Skeletal muscle tissue (tissue), 4 donors: ENCODE measurements around the gene ST6GALNAC3. TPM values are rescaled to one million over a fixed set of nuclear protein-coding genes. Genes with fewer than 3 reads are reported as not detected.

Experiments used
- H3K27ac ChIP-seq: one replicate; pipeline ENCODE4 v1.7.0; 2013; ENCODE audit warnings: mild to moderate bottlenecking, low read depth, low read length, inconsistent platforms
- H3K27me3 ChIP-seq, 3 donors: one replicate each; pipeline ENCODE4 v1.7.0; 2013; ENCODE audit warnings: low read length in 3 of 3; ENCODE audit not compliant: control insufficient read depth in 3 of 3, insufficient read depth in 3 of 3
- H3K36me3 ChIP-seq, 3 donors: one replicate each; pipeline ENCODE4 v1.7.0; 2013; ENCODE audit warnings: low read length in 3 of 3; ENCODE audit not compliant: control insufficient read depth in 3 of 3, insufficient read depth in 3 of 3
- H3K4me1 ChIP-seq, 3 donors: one replicate each; pipeline ENCODE4 v1.7.0; 2013; ENCODE audit warnings: low read length in 3 of 3, mild to moderate bottlenecking in 3 of 3; ENCODE audit not compliant: control insufficient read depth in 3 of 3, insufficient read depth in 3 of 3
- H3K4me3 ChIP-seq, 3 donors: one replicate each; pipeline ENCODE4 v1.7.0; 2013; ENCODE audit warnings: low read length in 3 of 3
- H3K9ac ChIP-seq, 3 donors: one replicate each; pipeline ENCODE4 v1.7.0; 2013; ENCODE audit warnings: low read length in 3 of 3, mild to moderate bottlenecking in 3 of 3, moderate library complexity in 2 of 3, low read depth in 1 of 3
- H3K9me3 ChIP-seq, 3 donors: one replicate each; pipeline ENCODE4 v1.7.0; 2013; ENCODE audit warnings: low read length in 3 of 3; ENCODE audit not compliant: control insufficient read depth in 3 of 3
- total RNA-seq: library from RNA; depleted of rRNA; stranded (reverse); fragments of >200 nt; gene quantifications from one replicate; pipeline ENCODE4 v1.2.3, GENCODE V29; 2014
- donor health status: Osteomylitis.

Gene ST6GALNAC3
- total RNA-seq, 1 donor from 2014 or later = 3.7 TPM

GRCh38 chr1:76170084-76170483 is 95.5 kb downstream of the ST6GALNAC3 start:
- H3K36me3 ChIP-seq = no peaks in the 10 kb centered on the region
- H3K4me1 ChIP-seq = no peaks in the 10 kb centered on the region
- H3K27me3 ChIP-seq = no peaks in the 10 kb centered on the region
- H3K27ac ChIP-seq = no peak overlapping the region
- no peak overlapping the region for H3K4me3 ChIP-seq
- H3K9ac ChIP-seq = no peak overlapping the region
- no peaks in the 10 kb centered on the region for H3K9me3 ChIP-seq

DNA sequence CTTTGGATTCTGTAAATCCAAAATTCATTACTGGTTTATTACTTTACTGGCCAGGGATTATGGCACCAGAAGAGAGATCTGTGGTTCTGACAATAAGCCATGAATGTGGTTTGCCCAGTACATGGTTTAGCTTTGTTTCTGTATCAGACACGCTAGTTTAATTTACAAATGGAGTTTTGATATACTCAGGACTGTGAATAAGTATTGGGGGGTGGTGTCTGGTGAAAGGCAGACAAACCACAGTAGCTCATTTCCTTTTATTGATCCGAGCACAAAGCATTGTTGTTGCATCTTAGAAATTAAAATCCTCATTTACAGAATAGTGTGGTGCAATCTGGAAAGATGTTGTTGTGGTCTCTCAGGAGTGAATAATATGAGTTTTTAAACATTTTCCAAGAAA is 96.0 kb downstream of the ST6GALNAC3 start:
- no peak overlapping the region for H3K4me3 ChIP-seq
- H3K9ac ChIP-seq = no peak overlapping the region
- no peaks in the 10 kb centered on the region for H3K4me1 ChIP-seq
- H3K27me3 ChIP-seq = no peaks in the 10 kb centered on the region
- no peak overlapping the region for H3K27ac ChIP-seq
- H3K9me3 ChIP-seq = no peaks in the 10 kb centered on the region
- no peaks in the 10 kb centered on the region for H3K36me3 ChIP-seq

DNA sequence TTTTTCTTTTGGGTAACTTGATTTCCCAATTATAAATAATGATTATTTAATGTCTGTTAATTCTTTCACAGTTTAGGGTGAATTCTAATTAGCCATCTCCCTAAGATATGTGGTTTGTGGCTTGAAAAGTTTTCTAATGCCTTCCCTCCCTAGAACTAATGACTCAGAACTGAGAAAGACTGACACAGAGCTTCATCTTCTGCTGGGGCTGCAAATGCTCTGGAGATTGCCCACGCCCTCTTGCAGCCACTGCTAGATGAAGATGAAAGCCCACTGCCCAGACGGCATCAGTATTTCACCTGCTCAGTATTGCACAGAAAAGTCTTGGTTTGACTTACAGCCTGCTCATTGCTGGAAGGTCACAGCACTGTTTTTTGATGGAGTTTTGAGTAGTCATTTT is 101.5 kb downstream of the ST6GALNAC3 start:
- H3K4me3 ChIP-seq = no peak overlapping the region
- no peak overlapping the region for H3K27ac ChIP-seq
- H3K9ac ChIP-seq = no peak overlapping the region
- H3K27me3 ChIP-seq = no peaks in the 10 kb centered on the region
- no peaks in the 10 kb centered on the region for H3K4me1 ChIP-seq
- no peaks in the 10 kb centered on the region for H3K9me3 ChIP-seq
- no peaks in the 10 kb centered on the region for H3K36me3 ChIP-seq

GRCh38 chr1:76177615-76178014 is 103.1 kb downstream of the ST6GALNAC3 start:
- H3K9ac ChIP-seq = no peak overlapping the region
- H3K4me1 ChIP-seq = no peaks in the 10 kb centered on the region
- H3K9me3 ChIP-seq = no peaks in the 10 kb centered on the region
- H3K27me3 ChIP-seq = no peaks in the 10 kb centered on the region
- no peaks in the 10 kb centered on the region for H3K36me3 ChIP-seq
- H3K4me3 ChIP-seq = no peak overlapping the region
- no peak overlapping the region for H3K27ac ChIP-seq

- H3K27ac ChIP-seq = no peak overlapping the region
- no peak overlapping the region for H3K4me3 ChIP-seq
- H3K36me3 ChIP-seq = no peaks in the 10 kb centered on the region
- H3K9ac ChIP-seq = no peak overlapping the region
- H3K4me1 ChIP-seq = no peaks in the 10 kb centered on the region
- no peaks in the 10 kb centered on the region for H3K27me3 ChIP-seq
- H3K9me3 ChIP-seq = no peaks in the 10 kb centered on the region
Measured at GRCh38 chr1:76179219-76179698, 104.7 kb downstream of the ST6GALNAC3 start.

DNA sequence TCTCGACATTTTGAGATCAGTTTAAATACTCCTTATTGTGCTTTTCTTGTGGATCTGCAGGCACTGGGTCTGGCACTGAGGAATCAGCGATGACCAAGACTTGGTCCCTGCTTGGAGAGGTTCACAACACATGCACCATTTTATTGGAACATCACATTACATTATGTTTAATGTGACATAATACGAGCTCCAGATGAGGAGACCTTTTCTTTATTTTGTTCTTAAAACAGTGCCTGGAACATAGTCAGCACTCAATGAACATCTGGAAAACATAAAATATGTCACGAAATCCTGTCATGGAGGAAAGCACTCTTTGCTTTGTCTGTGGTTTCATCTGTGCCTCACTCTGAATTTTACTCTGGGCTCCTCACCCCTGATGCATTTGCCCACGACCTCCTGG is 110.7 kb downstream of the ST6GALNAC3 start:
- H3K36me3 ChIP-seq = no peaks in the 10 kb centered on the region
- no peaks in the 10 kb centered on the region for H3K4me1 ChIP-seq
- H3K4me3 ChIP-seq = no peak overlapping the region
- H3K27me3 ChIP-seq = no peaks in the 10 kb centered on the region
- H3K9ac ChIP-seq = no peak overlapping the region
- no peaks in the 10 kb centered on the region for H3K9me3 ChIP-seq
- no peak overlapping the region for H3K27ac ChIP-seq

DNA sequence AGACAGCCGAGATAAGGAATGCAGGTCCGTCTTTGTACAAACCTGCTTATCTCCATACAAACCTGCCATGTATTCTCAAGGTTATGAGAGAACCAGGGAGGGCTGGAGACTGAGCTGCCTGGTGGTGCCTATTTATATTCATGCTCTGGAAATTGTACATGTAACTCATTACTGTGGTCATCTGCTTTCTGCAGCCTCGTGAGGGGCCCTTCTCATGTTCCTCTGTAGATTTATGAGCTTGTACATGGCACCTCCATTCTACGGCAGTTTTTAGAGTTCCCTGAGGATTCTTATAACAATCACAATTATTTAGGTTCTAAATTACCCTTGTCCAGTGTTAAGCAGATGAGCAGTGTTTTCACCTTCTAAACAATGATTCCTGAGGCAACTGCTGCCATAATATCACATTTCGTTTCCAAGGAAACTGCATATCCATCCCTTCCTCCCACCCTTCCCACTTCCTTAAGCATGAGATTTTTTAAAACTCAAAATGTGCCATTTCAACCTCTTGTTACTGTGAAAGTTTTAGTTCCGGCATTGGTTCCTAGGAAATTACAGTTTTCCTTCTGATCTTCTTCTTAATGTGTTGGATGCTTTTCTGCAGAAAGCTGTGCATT is 112.1 kb downstream of the ST6GALNAC3 start:
- H3K4me3 ChIP-seq = no peak overlapping the region
- no peaks in the 10 kb centered on the region for H3K36me3 ChIP-seq
- H3K27ac ChIP-seq = no peak overlapping the region
- H3K9me3 ChIP-seq = no peaks in the 10 kb centered on the region
- H3K27me3 ChIP-seq = no peaks in the 10 kb centered on the region
- no peaks in the 10 kb centered on the region for H3K4me1 ChIP-seq
- no peak overlapping the region for H3K9ac ChIP-seq

- Histone ChIP-seq H3K4me1 (no peaks in the 10 kb centered on the region), H3K27ac (no peak overlapping the region), H3K9ac (no peak overlapping the region), H3K9me3 (no peaks in the 10 kb centered on the region), H3K27me3 (no peaks in the 10 kb centered on the region), H3K36me3 (no peaks in the 10 kb centered on the region), H3K4me3 (no peak overlapping the region)
Measured at GRCh38 chr1:76187436-76187835, 112.9 kb downstream of the ST6GALNAC3 start.

DNA sequence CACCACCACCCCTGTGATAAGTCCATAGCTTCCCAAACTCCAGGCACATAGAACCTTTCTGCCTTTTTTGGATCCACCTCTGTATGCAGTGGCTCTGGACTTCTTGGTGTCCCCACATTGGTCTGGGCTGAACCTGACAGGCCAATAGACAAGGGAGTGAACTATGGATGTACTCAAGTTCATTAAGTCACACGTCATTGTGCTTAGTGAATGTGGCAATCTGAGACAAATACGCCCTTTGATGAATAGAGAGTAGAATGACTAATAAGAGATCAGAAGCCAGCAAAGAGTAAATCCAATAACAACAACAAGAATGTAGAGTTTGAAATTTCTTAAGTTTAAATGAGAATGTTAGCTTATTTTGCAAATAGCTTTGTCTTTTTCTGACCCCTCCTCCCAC is 114.8 kb downstream of the ST6GALNAC3 start:
- H3K9ac ChIP-seq = no peak overlapping the region
- no peak overlapping the region for H3K4me3 ChIP-seq
- no peaks in the 10 kb centered on the region for H3K36me3 ChIP-seq
- H3K27ac ChIP-seq = no peak overlapping the region
- H3K27me3 ChIP-seq = no peaks in the 10 kb centered on the region
- H3K9me3 ChIP-seq = no peaks in the 10 kb centered on the region
- H3K4me1 ChIP-seq = no peaks in the 10 kb centered on the region

- no peaks in the 10 kb centered on the region for H3K4me1 ChIP-seq
- H3K9ac ChIP-seq = no peak overlapping the region
- no peaks in the 10 kb centered on the region for H3K36me3 ChIP-seq
- no peak overlapping the region for H3K27ac ChIP-seq
- H3K9me3 ChIP-seq = no peaks in the 10 kb centered on the region
- no peaks in the 10 kb centered on the region for H3K27me3 ChIP-seq
- H3K4me3 ChIP-seq = no peak overlapping the region
Measured at GRCh38 chr1:76190749-76191424, 116.3 kb downstream of the ST6GALNAC3 start.
